ENCODE results near the gene KCNJ2.

Gene KCNJ2

DNA sequence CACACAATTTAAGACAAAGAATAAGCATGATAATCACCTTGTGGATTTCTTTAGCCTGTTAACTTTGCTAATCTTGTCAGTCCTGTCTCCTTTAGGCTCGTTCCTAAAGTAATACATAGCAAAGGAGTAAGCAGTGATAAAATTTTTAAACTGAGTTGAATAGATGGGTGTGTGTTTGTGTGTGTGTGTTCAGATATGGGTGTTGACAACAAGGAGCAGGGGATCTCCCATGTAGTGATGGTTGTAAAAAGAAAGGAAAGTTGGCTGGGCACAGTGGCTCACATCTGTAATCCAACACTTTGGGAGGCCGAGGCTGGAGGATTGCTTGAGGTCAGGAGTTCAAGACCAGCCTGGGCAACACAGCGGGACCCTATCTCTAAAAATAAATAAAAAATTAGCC lies 44.6 kb upstream of the KCNJ2 start:
- no peaks in the 10 kb centered on the region for H3K9me3 ChIP-seq
- TF ChIP-seq, protein P1, sequence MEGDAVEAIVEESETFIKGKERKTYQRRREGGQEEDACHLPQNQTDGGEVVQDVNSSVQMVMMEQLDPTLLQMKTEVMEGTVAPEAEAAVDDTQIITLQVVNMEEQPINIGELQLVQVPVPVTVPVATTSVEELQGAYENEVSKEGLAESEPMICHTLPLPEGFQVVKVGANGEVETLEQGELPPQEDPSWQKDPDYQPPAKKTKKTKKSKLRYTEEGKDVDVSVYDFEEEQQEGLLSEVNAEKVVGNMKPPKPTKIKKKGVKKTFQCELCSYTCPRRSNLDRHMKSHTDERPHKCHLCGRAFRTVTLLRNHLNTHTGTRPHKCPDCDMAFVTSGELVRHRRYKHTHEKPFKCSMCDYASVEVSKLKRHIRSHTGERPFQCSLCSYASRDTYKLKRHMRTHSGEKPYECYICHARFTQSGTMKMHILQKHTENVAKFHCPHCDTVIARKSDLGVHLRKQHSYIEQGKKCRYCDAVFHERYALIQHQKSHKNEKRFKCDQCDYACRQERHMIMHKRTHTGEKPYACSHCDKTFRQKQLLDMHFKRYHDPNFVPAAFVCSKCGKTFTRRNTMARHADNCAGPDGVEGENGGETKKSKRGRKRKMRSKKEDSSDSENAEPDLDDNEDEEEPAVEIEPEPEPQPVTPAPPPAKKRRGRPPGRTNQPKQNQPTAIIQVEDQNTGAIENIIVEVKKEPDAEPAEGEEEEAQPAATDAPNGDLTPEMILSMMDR (IDR thresholded peaks at IDR 0.05; ENCODE audit: low read depth, low read length), result no peak
- DNase-seq, result no peak
- H3K36me3 ChIP-seq, result no peaks in the 10 kb centered on the region
- no peak overlapping the region for H3K4me3 ChIP-seq (ENCODE audit: low read depth, low read length)
- H3K4me1 ChIP-seq, result no peaks in the 10 kb centered on the region
- no peaks in the 10 kb centered on the region for H3K27me3 ChIP-seq

DNA sequence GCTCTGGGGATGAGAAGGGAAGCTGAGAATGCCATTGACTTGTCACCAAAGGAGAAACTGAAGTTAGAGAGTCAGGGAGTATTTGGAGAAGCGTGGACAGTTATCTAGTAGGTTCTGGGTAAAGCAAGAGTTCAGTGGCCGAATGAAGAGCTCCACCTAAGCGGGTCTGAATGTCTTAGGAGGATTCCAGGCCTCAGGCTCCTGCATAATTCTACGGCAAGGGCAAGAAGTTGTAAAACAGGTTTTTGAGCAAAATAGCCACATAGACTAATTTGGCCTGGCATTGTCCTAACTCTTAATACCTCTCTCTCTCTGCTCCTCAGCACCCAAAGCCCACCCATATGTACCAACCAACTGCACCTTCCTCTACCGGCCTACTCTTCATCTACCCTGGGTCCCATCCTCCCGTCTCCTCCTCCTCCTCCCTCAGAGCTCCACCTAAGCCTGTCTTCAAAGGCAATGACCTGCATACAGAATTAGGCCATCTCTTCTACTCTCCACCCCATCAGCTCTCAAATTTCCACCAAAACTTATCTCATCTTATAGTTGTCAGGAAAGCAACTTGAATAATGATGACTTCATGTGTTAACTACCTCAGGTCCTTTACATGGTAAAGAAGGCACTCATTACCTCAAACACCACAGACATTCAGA lies 42.0 kb upstream of the KCNJ2 start:
- Histone ChIP-seq H3K36me3 (no peaks in the 10 kb centered on the region), H3K4me3 (ENCODE audit: low read depth, low read length) (no peak overlapping the region), H3K27me3 (no peaks in the 10 kb centered on the region), H3K9me3 (no peaks in the 10 kb centered on the region), H3K4me1 (no peaks in the 10 kb centered on the region)
- TF ChIP-seq, protein P1 (IDR thresholded peaks at IDR 0.05; ENCODE audit: low read depth, low read length), result no peak
- DNase-seq, result no peak

DNA sequence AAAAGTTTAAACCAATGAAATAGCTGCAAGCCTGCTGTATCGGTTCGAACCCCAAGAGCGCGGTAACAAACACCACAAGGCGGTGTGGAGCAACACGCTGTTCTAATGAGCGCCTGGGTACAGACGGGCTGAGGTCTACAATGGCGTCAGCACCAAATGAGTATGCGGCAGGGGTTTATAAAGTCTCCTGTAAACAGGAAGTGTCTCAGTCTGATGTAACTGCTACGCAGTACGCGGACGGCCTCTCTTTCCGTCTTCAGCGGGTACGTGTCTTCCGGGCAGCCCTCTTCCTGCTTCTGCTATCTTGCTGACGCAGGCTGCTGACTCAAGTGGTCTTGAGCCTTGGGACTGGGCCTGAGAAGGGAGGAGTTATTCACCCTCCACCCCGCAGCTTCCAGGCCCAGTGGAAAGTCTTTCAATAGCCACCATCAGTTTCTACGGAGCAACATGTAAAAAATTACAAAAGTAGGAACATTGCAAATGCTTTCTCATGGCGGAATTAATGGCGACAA lies 40.5 kb upstream of the KCNJ2 start:
- Histone ChIP-seq H3K4me3 (ENCODE audit: low read depth, low read length) (no peak overlapping the region), H3K4me1 (no peaks in the 10 kb centered on the region), H3K9me3 (no peaks in the 10 kb centered on the region), H3K36me3 (no peaks in the 10 kb centered on the region), H3K27me3 (0 out of 2 replicates have a peak, but pooled peaks cover 2% of the 10 kb centered on the region)
- DNase-seq, result no peak
- TF ChIP-seq, protein P1 (IDR thresholded peaks at IDR 0.05; ENCODE audit: low read depth, low read length), result no peak

DNA sequence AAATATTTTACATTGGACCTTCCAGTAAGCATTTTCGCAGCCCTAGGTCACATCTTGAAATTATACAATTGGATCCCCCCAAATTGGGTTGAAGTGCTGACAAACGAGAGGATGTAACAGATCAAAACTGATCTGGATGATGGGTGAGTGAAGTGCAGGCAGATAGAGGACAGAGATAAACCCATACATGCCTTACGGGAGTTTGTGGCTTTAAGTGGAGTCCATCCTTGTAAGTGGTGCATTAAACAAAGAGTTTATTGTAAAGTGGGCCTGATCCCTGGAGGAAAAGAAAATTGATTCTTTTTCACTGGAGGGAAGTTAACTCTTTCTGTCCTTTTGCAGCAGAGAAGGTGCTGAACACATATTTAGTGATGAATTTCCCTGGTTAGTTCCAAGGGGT lies 39.0 kb upstream of the KCNJ2 start:
- Histone ChIP-seq H3K4me1 (no peaks in the 10 kb centered on the region), H3K9me3 (no peaks in the 10 kb centered on the region), H3K36me3 (no peaks in the 10 kb centered on the region), H3K4me3 (ENCODE audit: low read depth, low read length) (no peak overlapping the region), H3K27me3 (peaks cover 7% of the 10 kb centered on the region; the same call in 1 of the 2 replicates)
- TF ChIP-seq, protein P1 (IDR thresholded peaks at IDR 0.05; ENCODE audit: low read depth, low read length), result no peak
- no peak for DNase-seq

DNA sequence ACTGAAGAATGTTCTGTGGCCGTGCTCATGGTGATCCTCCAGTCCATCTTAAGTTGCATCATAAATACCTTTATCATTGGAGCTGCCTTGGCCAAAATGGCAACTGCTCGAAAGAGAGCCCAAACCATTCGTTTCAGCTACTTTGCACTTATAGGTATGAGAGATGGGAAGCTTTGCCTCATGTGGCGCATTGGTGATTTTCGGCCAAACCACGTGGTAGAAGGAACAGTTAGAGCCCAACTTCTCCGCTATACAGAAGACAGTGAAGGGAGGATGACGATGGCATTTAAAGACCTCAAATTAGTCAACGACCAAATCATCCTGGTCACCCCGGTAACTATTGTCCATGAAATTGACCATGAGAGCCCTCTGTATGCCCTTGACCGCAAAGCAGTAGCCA lies 36.8 kb upstream of the KCNJ2 start:
- no peak for DNase-seq
- peaks cover 12% of the 10 kb centered on the region; the same call in 1 of the 2 replicates for H3K27me3 ChIP-seq
- H3K9me3 ChIP-seq, result no peaks in the 10 kb centered on the region
- no peak overlapping the region for H3K4me3 ChIP-seq (ENCODE audit: low read depth, low read length)
- H3K4me1 ChIP-seq, result no peaks in the 10 kb centered on the region
- TF ChIP-seq, protein P1 (IDR thresholded peaks at IDR 0.05; ENCODE audit: low read depth, low read length), result no peak
- no peaks in the 10 kb centered on the region for H3K36me3 ChIP-seq

DNA sequence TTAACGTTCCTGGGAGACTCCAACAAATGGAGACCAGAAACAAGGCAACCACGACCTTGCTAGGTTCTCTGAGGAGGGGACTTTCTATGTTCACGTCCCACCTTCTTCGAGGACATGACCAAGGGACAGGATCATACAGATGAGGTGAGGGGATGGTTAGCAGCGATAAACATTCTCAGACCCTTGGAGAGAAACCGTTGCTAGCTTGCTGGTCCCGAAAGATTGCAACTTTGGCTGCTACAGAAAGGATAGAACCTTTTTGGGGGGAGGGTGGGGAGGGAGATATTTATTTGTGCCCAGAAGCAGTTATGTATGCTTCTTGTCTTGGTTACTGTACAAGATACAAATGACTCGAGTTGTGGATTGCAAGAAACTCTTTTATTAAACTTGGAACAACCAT lies 35.3 kb upstream of the KCNJ2 start:
- Histone ChIP-seq H3K4me3 (ENCODE audit: low read depth, low read length) (no peak overlapping the region), H3K9me3 (no peaks in the 10 kb centered on the region), H3K27me3 (peaks cover 12% of the 10 kb centered on the region; the same call in 1 of the 2 replicates), H3K4me1 (no peaks in the 10 kb centered on the region), H3K36me3 (no peaks in the 10 kb centered on the region)
- TF ChIP-seq, protein P1 (IDR thresholded peaks at IDR 0.05; ENCODE audit: low read depth, low read length), result no peak
- DNase-seq, result no peak
